ENCODE data around the gene RHBG.
A peak's percentile ranks its signal among the peaks of the same experiment; 100 is the strongest.
"Not testable (repeated sequence)": the region's sequence is repeated elsewhere in the genome, so short reads cannot be mapped to it uniquely, and the experiment has no call there.

RHBG gene

GRCh38 chr1:156365754-156366153, 3.3 kb upstream of the RHBG start:
- no peak for DNase-seq

DNA sequence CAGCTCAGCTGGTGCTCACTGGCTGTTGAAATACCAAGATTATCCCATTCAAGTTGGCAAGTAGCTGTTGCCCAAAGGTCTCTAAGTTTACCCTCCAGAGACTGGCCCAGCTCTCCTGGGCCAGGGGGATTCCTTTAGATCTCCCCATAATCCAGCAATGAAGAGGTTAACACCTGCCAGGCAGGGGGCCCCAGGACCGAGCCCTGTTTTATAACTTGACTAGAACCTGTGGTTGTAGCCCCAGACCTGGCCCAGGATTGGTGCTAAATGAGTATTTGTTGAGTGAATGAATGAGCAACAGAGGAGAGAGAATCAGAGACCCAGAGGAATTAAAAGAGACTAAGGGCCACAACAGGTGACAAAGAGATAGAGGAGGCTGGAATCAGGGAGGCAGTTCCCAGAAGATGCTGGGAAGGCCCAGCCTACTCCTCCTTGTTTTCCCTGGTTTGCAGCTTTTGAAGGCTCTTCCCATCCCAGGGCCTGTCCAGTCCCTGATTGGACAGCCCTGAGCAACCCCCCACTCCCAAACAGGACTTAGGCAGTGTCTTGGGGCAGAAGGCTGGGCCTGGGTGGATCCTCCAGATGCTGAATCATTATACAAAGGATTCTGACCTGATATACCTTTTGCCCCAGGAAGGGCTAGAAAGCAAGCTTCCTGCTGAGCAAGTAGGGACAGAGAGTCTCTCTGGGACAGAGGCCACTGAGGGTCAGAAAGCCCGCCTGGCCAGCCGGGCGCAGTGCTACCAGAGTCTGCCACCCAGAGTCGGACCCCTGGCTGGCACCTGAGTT, 2.4 kb upstream of the RHBG start:
- DNase-seq = no peak

DNA sequence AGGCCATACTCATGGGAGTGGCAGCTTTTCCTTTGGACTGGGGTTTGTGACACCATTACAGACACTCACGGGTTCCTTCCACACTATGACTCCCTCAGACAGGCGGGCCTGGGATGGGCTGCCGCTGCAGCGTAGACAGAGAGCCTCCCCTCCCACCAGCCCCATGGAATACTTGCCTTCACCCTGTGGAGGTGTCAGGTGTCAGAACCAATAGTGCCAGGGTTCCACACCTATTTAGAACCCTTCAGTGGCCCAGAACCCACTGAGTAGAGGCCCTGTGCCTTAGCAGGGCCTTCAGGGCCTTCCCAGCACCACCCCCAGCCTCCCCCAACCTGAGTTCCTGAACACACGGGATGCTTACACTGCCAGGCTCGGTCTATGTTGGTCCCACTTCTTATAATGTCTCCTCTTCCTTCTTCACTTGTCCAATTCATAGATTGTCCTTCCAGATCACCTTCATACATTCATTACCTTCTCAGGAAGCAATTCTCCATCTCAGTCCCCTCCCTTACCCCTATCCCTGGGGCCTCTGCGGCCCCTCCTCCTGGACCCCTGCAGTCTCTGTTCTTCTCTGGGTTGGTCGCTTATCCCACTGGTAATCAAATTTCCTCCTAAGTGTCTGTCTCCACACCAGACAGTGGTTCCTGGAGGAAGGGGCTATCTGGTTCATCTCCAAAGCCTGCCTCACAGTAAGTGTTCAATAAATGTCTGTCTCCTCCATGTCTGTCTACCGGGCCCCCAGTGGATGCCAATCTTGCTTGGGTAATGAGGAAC, 1.4 kb upstream of the RHBG start:
- no peak for DNase-seq

GRCh38 chr1:156368157-156368658, 803 bp upstream of the RHBG start:
- DNase-seq = no peak

DNA sequence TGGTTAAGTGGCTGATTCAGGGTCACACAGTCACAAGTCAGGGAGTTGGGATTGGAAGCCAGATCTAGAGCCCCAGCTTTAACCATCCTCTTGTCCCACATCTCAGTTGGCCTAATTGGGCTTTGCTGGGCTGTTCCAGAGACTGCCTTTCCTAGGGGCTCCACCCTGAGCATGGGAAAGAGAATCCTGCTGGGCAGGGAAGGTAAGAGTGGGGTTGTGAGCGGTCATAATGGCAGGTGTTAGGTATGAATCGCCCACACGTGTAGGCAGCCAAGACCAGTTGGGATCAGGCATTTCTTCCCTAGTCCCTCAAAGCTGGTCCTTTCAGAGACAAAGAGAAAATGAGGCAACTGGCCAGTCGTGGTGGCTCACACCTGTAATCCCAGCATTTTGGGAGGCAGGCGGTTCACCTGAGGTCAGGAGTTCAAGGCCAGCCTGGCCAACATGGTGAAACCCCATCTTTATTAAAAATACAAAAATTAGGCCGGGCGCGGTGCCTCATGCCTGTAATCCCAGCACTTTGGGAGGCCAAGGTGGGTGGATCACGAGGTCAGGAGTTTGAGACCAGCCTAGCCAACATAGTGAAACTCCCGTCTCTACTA, 775 bp downstream of the RHBG start:
- not testable (repeated sequence) for DNase-seq

GRCh38 chr1:156371553-156372264, 2.7 kb downstream of the RHBG start:
- no peak for DNase-seq

GRCh38 chr1:156372265-156372586, 3.2 kb downstream of the RHBG start:
- DNase-seq = no peak

GRCh38 chr1:156372876-156373275, 3.9 kb downstream of the RHBG start:
- DNase-seq = no peak

- DNase-seq = no peak
These were observed 4.5 kb downstream of the RHBG start for GRCh38 chr1:156373546-156373945.

GRCh38 chr1:156376146-156376545, 7.1 kb downstream of the RHBG start:
- no peak for DNase-seq

GRCh38 chr1:156376958-156377919, 8.2 kb downstream of the RHBG start:
- no peak for DNase-seq

GRCh38 chr1:156378557-156378956, 9.5 kb downstream of the RHBG start:
- no peak for DNase-seq

DNA sequence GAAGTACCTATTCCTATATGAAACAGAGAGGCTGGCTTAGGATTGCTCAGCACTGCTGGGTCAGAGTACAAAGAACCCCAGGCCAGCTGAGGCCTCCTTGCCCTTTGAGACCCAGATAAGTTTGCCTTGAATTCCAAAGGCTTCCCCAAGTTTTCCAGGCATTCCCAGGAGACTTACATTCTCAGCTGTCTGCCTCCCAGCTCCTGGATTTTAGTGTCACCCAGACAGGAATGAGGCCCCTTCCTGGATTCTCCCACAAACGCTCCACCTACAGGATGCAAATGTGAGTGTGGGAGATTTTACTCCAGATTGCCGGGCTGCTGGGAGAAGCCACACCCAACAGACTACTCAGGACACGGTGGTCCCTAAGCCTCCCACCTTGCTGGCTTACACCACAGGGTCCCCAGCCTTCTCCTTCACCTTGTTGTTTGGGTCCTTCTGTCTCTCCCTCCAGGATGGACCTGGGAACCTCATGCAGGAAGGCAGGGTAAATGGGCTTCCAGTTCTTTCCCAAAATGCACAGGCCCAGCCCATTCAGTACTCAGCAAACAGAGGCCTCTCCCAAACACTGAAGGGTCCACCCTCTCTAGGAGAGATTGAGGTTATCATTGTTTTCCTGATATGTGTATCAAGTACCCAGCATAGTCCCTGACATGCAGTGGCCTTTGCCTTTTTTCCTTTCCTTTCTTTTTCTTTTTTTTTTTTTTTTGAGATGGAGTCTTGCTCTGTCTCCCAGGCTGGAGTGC, 10.6 kb downstream of the RHBG start:
- DNase-seq = no peak

DNA sequence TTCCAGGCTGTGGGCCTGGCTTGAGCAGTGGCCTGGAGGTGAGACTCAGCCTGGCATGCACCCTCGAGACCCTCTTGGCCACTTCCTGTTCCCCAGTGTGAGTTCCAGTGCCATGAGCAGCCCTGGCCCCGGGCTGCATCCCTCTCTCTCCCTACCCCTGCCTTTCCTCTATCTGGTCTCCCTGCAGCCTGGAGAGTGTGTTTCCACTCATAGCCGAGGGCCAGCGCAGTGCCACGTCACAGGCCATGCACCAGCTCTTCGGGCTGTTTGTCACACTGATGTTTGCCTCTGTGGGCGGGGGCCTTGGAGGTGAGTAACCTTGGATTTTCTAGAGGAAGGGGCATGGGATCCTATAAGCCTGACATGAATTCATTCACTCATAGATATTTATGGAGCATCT, 13.6 kb downstream of the RHBG start:
- DNase-seq = no peak

DNA sequence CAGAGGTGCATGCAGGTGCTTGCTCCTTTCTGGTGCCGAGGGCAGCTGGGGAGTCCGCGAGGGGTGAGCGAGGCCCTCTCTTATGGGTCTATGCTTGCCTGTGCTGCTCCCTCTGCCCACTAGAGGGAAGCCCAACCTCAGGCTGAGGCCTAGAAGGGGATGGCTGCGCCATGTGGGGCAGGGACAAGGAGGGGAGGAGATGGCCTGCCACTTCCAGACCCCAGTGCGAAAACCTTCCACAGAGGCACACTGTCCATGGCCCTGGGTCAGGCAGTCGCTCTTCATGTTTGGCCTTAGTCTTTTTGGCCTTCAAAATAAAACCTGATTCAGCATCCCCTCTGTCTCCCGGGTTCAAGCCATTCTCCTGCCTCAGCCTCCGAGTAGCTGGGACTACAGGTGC, 14.0 kb downstream of the RHBG start:
- DNase-seq = peak; percentile 70

GRCh38 chr1:156384007-156384406, 15.0 kb downstream of the RHBG start:
- DNase-seq = no peak

DNA sequence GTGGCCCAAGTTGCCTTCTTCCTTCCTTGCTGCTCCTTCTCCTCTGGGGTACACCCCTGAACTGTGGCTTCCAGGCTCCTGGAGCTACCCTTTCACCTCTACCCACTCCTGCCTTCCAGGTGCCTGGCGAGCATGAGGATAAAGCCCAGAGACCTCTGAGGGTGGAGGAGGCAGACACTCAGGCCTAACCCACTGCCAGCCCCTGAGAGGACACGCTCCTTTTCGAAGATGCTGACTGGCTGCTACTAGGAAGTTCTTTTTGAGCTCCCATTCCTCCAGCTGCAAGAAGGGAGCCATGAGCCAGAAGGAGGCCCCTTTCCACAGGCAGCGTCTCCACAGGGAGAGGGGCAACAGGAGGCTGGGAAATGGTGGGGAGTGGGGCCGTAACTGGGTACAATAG, 15.6 kb downstream of the RHBG start:
- no peak for DNase-seq

DNA sequence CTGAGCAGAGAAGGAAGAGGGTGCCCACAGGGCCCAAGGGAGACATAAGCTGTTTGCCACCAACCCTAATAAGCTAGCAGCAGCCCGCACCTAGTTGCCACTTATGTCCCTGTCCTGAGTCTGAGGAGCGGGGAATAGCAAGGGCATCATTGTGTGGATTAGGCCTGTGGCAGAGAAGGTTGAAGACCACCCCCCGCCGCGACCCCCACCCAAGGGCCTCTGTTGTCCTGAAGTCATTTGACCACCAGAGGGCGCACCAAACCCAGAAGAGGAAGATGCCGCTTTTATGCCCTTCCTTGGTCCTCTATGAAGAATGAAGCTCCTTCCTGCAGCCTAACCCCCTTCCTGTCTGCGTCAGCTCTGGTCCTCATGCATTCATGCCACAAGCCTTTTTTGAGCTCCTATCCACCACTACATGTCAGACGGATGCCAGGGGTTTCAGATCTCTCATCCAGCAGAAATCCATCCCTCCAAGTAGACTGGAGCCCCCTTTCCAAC, 16.6 kb downstream of the RHBG start:
- DNase-seq = peak; percentile 77

- no peak for DNase-seq
These were observed 17.3 kb downstream of the RHBG start for GRCh38 chr1:156386134-156386901.

Measured in activated naive CD4-positive, alpha-beta T cell treated with Interleukin-2 at 50 U/mL for 16 hours (primary cell).